Body of pancreas (tissue), 4 donors: ENCODE results near the gene FAM234A. TPM values are rescaled to one million over a fixed set of nuclear protein-coding genes. Genes with fewer than 3 reads are reported as not detected.
A peak's percentile ranks its signal among the peaks of the same experiment; 100 is the strongest.

Source experiments
- ATAC-seq: fragments of 150-250 bp; one replicate; pipeline ENCODE4 v1.9.1; 2016
- DNase-seq, 4 donors: peaks; one replicate each; pipeline ENCODE4 v3.0.0-alpha.2; 2019
- H3K27ac ChIP-seq, 4 donors: fragments of 200-600 bp; sonication (generic); 1 replicate in 3 of 4; 2 replicates in 1 of 4; pipeline versions ENCODE4 v1.5.1 to v1.6.1; 2016 to 2019; ENCODE audit warnings: mild to moderate bottlenecking in 1 of 4, mixed read lengths in 1 of 4, moderate library complexity in 1 of 4
- H3K27me3 ChIP-seq, 2 donors: fragments of 200-600 bp; sonication (generic); one replicate each; pipeline ENCODE4 v1.6.0; 2016; ENCODE audit warnings: mild to moderate bottlenecking in 1 of 2
- H3K36me3 ChIP-seq, 2 donors: fragments of 200-600 bp; sonication (generic); replicated peaks in 1 of 2; 2 replicates each; pipeline ENCODE4 v1.5.1; 2016; ENCODE audit warnings: low read depth in 2 of 2; ENCODE audit not compliant: insufficient read depth in 1 of 2
- H3K4me1 ChIP-seq: fragments of 200-600 bp; sonication (generic); one replicate; pipeline ENCODE4 v1.6.0; 2016
- H3K4me3 ChIP-seq, 2 donors: fragments of 200-600 bp; sonication (generic); 1 replicate in 1 of 2; 2 replicates in 1 of 2; pipeline ENCODE4 v1.5.1; 2016 to 2019
- H3K9me3 ChIP-seq, 3 donors: fragments of 200-600 bp; sonication (generic); 1 replicate in 2 of 3; 2 replicates in 1 of 3; pipeline ENCODE4 v1.5.1; 2016
- POLR2A ChIP-seq, 3 donors: fragments of 450-650 bp; IDR thresholded peaks; one replicate each; pipeline ENCODE4 v1.6.1; 2016; ENCODE audit warnings: antibody characterized with exemption in 3 of 3, mild to moderate bottlenecking in 2 of 3
- WGBS, 2 donors: methylation state at CpG; one replicate each; pipeline ENCODE4 v1.1.5; 2017; 5-methylcytosine and 5-hydroxymethylcytosine counted together
- intact Hi-C: fragments of 100-400 bp; cut with DNase I; formaldehyde crosslinking; loops from one replicate; pipeline ENCODE4 v1.15.1; 2023
- total RNA-seq, 2 donors: library from RNA; depleted of rRNA; stranded (reverse); fragments of >200 nt; gene quantifications; one replicate each; pipeline ENCODE4 v1.1.0, GENCODE V29; 2016
- TF ChIP-seq, protein P1 (sequence below), 7 experiments: fragments of 450-650 bp in 4 of 7; fragments of 200-600 bp in 3 of 7; sonication (generic) in 3 of 7; IDR thresholded peaks; one replicate each; pipeline ENCODE4 v1.5.1; 2016 to 2019; ENCODE audit warnings: antibody characterized with exemption in 7 of 7

FAM234A gene
- total RNA-seq, 2 donors from 2014 or later: 44.2 to 50.8 TPM

DNA sequence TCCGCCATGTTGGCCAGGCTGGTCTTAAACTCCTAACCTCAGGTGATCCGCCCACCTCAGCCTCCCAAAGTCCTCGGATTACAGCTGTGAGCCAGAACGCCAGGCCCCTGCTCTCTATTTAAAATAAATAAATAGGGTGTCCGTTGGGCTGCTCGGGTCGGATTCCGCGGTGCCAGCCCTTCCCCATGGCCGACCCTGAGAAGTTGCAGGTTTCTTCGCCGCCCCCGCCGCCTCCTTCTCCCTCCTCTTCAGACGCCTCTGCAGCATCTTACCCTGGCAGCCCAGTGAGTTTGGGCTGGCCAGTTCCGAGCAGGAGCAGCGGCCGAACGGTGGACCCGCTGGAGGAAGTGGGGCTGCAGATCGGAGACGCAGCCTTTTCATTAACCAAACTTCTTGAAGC is 3.7 kb upstream of the FAM234A start:
- no peak for ATAC-seq
- H3K36me3 ChIP-seq: peaks cover 0 to 6% of the 10 kb centered on the region in 2 donors
- no peaks in the 10 kb centered on the region for H3K9me3 ChIP-seq
- TF ChIP-seq POLR2A (IDR thresholded peaks at IDR 0.05): no peak
- TF ChIP-seq, protein P1, sequence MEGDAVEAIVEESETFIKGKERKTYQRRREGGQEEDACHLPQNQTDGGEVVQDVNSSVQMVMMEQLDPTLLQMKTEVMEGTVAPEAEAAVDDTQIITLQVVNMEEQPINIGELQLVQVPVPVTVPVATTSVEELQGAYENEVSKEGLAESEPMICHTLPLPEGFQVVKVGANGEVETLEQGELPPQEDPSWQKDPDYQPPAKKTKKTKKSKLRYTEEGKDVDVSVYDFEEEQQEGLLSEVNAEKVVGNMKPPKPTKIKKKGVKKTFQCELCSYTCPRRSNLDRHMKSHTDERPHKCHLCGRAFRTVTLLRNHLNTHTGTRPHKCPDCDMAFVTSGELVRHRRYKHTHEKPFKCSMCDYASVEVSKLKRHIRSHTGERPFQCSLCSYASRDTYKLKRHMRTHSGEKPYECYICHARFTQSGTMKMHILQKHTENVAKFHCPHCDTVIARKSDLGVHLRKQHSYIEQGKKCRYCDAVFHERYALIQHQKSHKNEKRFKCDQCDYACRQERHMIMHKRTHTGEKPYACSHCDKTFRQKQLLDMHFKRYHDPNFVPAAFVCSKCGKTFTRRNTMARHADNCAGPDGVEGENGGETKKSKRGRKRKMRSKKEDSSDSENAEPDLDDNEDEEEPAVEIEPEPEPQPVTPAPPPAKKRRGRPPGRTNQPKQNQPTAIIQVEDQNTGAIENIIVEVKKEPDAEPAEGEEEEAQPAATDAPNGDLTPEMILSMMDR (IDR thresholded peaks at IDR 0.05): no peak
- intact Hi-C loops: no loop called here
- DNase-seq: no peak
- no peaks in the 10 kb centered on the region for H3K27me3 ChIP-seq
- H3K4me3 ChIP-seq: no peak overlapping the region
- peaks cover 22% of the 10 kb centered on the region for H3K4me1 ChIP-seq
- 87 to 92% methylated on average over 21 to 22 of the region's 22 CpGs for WGBS, 2 donors
- no peak overlapping the region for H3K27ac ChIP-seq

DNA sequence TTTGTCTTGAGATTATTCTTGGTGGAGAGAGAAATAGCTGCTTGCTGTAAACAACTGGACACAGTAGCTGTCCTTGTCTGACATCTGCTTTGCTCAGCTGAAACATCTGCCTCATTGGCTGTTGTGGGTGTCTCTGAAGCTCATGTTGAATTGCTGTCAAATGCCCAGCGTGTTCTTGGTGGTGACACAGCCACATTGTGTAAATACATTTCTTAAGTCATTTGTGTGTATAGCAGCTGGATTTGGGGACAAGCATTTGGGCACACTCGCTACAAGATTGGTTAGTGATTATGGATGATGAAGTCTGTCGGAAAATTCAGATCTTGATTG is 5.3 kb downstream of the FAM234A start:
- intact Hi-C loops: no loop called here
- 26% methylated on average over 3 of the region's 3 CpGs for WGBS, 2 donors
- Histone ChIP-seq H3K4me1 (peaks cover 23% of the 10 kb centered on the region), H3K27ac (peak overlapping the region in 2 of 4 donors; percentile 34 to 62), H3K4me3 (no peak overlapping the region), H3K9me3 (no peaks in the 10 kb centered on the region), H3K36me3 (no peaks in the 10 kb centered on the region), H3K27me3 (no peaks in the 10 kb centered on the region)
- peak in 1 of 4 donors; percentile 36 for DNase-seq
- no peak for ATAC-seq
- TF ChIP-seq POLR2A (IDR thresholded peaks at IDR 0.05): no peak
- TF ChIP-seq, protein P1 (IDR thresholded peaks at IDR 0.05): no peak

DNA sequence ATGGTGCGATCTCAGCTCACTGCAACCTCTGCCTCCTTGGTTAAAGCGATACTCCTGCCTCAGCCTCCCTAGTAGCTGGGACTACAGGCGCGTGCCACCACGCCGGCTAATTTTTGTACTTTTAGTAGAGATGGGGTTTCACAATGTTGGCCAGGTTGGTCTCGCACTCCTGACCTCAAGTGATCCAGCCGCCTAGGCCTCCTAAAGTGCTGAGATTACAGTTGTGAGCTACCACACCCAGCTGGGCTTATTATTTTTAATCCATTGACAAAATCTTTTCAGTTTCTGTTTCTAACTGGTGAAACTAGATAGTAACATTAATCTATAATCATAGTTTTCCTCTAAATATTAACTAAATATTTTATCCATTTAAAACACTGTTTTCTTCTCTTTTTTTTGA is 5.9 kb downstream of the FAM234A start:
- Histone ChIP-seq H3K9me3 (no peaks in the 10 kb centered on the region), H3K4me3 (no peak overlapping the region), H3K27me3 (no peaks in the 10 kb centered on the region), H3K27ac (peak overlapping the region in 2 of 4 donors; percentile 34 to 62), H3K36me3 (no peaks in the 10 kb centered on the region), H3K4me1 (peaks cover 22% of the 10 kb centered on the region)
- DNase-seq (no peak), ATAC-seq (no peak)
- 89 to 98% methylated on average over 8 of the region's 8 CpGs for WGBS, 2 donors
- intact Hi-C loops: no loop called here
- TF ChIP-seq POLR2A (IDR thresholded peaks at IDR 0.05): no peak
- TF ChIP-seq, protein P1 (IDR thresholded peaks at IDR 0.05): no peak

DNA sequence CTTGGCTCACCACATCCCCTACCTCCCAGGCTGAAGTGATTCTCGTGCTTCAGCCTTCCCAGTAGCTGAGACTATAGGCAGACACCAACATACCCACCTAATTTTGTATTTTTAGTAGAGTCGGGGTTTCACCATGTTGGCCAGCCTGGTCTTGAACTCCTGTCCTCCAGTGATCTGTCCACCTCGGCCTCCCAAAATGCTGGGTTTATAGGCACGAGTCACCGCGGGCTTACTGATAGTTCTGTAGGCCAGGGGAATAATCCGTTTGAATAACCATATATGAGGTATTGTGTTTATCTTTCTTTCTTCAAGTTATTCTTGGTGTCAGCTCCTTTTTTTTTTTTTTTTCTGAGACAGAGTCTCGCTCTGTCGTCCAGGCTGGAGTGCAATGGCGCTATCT is 7.7 kb downstream of the FAM234A start:
- DNase-seq: no peak
- WGBS, 2 donors: 85 to 89% methylated on average over 10 of the region's 10 CpGs

DNA sequence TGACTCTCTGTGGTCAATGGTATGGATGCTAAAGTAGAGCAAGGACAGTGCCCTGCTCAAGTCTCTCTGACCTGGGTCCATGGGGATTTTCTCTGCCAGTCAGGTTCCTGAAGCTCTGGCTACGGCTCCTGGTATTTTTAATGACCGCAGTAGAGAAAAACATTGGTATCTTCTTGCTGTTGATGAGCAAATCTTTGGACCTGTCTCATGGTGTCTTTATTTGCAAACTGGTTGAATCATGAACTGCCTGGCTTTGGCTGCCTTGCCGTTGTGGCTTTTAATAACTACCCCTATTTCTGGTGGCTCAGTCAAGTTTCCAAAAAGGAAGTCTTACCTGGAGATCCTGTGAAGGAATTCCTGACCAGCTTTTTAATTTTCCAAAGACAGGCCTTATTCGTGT is 8.7 kb downstream of the FAM234A start:
- Histone ChIP-seq H3K9me3 (no peaks in the 10 kb centered on the region), H3K36me3 (no peaks in the 10 kb centered on the region), H3K27me3 (no peaks in the 10 kb centered on the region), H3K4me1 (peaks cover 13% of the 10 kb centered on the region), H3K4me3 (no peak overlapping the region), H3K27ac (no peak overlapping the region)
- TF ChIP-seq POLR2A (IDR thresholded peaks at IDR 0.05): no peak
- TF ChIP-seq, protein P1 (IDR thresholded peaks at IDR 0.05): no peak
- no peak for ATAC-seq
- intact Hi-C loops: no loop called here
- 58 to 64% methylated on average over 4 of the region's 4 CpGs for WGBS, 2 donors
- no peak for DNase-seq

More for the DNA sequence above, 7.7 kb downstream of the FAM234A start:
- TF ChIP-seq POLR2A (IDR thresholded peaks at IDR 0.05): no peak
- TF ChIP-seq, protein P1 (IDR thresholded peaks at IDR 0.05): no peak
- Histone ChIP-seq H3K9me3 (no peaks in the 10 kb centered on the region), H3K27ac (no peak overlapping the region), H3K27me3 (no peaks in the 10 kb centered on the region), H3K4me1 (peaks cover 13% of the 10 kb centered on the region), H3K36me3 (no peaks in the 10 kb centered on the region), H3K4me3 (no peak overlapping the region)
- intact Hi-C loops: no loop called here
- ATAC-seq: no peak
